ENCODE results near the gene AEN. TPM values are rescaled to one million over a fixed set of nuclear protein-coding genes. Genes with fewer than 3 reads are reported as not detected.

Gene AEN
- 21.8 and 30.0 TPM in 2 replicates for total RNA-seq

GRCh38 chr15:88620995-88621772 is at the start of gene AEN:
Gene AEN (plus strand): TSS chr15:88621340. CDS start chr15:88626210, 4,870 bp downstream.

GRCh38 chr15:88638626-88639372 is 17.7 kb downstream of the AEN start, which contains the start of gene ISG20:
Gene ISG20 (plus strand): TSS chr15:88639016. CDS start chr15:88639367, 351 bp downstream.

Other genes with a start within 250 kb of the AEN start
- 20.9 and 26.9 TPM in 2 replicates for gene MRPL46, start 154.0 kb upstream of the AEN start, total RNA-seq
- 42.3 and 42.4 TPM in 2 replicates for gene MRPS11, start 153.6 kb upstream of the AEN start, total RNA-seq
- gene DET1, start 74.7 kb upstream of the AEN start, total RNA-seq: 1.4 and 3.8 TPM in 2 replicates
- 8.8 and 14.3 TPM in 2 replicates for gene ISG20, start 17.7 kb downstream of the AEN start, total RNA-seq
- not detected in 2 replicates for gene ACAN, start 182.1 kb downstream of the AEN start, total RNA-seq